Ovary (tissue), 9 donors: ENCODE measurements around the gene LARP4B. TPM values are rescaled to one million over a fixed set of nuclear protein-coding genes. Genes with fewer than 3 reads are reported as not detected.

Experiments
- DNase-seq, 5 donors: peaks; one replicate each; pipeline ENCODE4 v3.0.0-alpha.2; 2019 to 2020
- H3K27ac ChIP-seq, 2 donors: fragments of 200-600 bp; one replicate each; pipeline versions ENCODE4 v1.5.1 to v1.8.0; 2019 to 2022
- H3K27me3 ChIP-seq: fragments of 200-600 bp; one replicate; pipeline ENCODE4 v1.8.0; 2022
- H3K36me3 ChIP-seq: fragments of 200-600 bp; sonication (generic); one replicate; pipeline ENCODE4 v1.5.1; 2019
- H3K4me1 ChIP-seq: one replicate; pipeline ENCODE4 v1.8.1; 2013; ENCODE audit warnings: mild to moderate bottlenecking, moderate library complexity; ENCODE audit not compliant: insufficient read depth
- H3K4me3 ChIP-seq: fragments of 200-600 bp; sonication (generic); one replicate; pipeline ENCODE4 v1.5.1; 2017
- H3K9me3 ChIP-seq, 2 donors: fragments of 200-600 bp in 1 of 2; sonication (generic) in 1 of 2; one replicate each; pipeline versions ENCODE4 v1.5.1 to v1.8.1; 2013 to 2019; ENCODE audit warnings: mild to moderate bottlenecking in 1 of 2, moderate library complexity in 1 of 2
- CTCF ChIP-seq, 3 donors: fragments of 450-650 bp in 2 of 3; fragments of 200-600 bp in 1 of 3; IDR thresholded peaks; one replicate each; pipeline versions ENCODE4 v1.5.1 to v1.8.0; 2016 to 2022; ENCODE audit warnings: antibody characterized with exemption in 3 of 3, mild to moderate bottlenecking in 1 of 3
- EP300 ChIP-seq: sonication (generic); formaldehyde crosslinking; IDR thresholded peaks from one replicate; pipeline ENCODE4 v1.6.1; 2017; ENCODE audit warnings: antibody characterized with exemption
- POLR2A ChIP-seq: fragments of 450-650 bp; IDR thresholded peaks from one replicate; pipeline ENCODE4 v1.6.1; 2017; ENCODE audit warnings: antibody characterized with exemption, mild to moderate bottlenecking, moderate library complexity
- WGBS, 3 donors: extraction: QIAGEN DNeasy Blood & Tissue Kit in 1 of 3; methylation state at CpG; one replicate each; pipeline versions ENCODE4 v1.1.5 to v1.1.7; 2013 to 2017; 5-methylcytosine and 5-hydroxymethylcytosine counted together
- intact Hi-C, 4 donors: fragments of 100-400 bp; cut with DNase I; formaldehyde crosslinking; loops; one replicate each; pipeline versions ENCODE4 v1.11.0 to v1.15.1; 2022 to 2023
- polyA plus RNA-seq, 2 donors: library from polyadenylated mRNA; stranded (reverse); fragments of 200-250 nt in 1 of 2; fragments of 350-450 nt in 1 of 2; fragmentation: Illumina TruSeq in 1 of 2; extraction: RNeasy Lipid Tissue Mini Kit (QIAGEN cat#74804) in 1 of 2; gene quantifications; one replicate each; pipeline ENCODE4 v1.2.3, GENCODE V29; 2013 to 2014
- total RNA-seq, 7 donors: library from RNA; depleted of rRNA in 2 of 7; stranded (reverse); fragments of >200 nt in 2 of 7; fragmentation: NEBNext Ultra II Directional in 3 of 7; extraction: Animal tissue kit (Norgen Biotek cat#: 25700) in 3 of 7; gene quantifications; one replicate each; pipeline versions ENCODE4 v1.1.0 to v1.2.4, GENCODE V29; 2016 to 2023
- donor health status: DM: no; HTN: no; CAD: no; lungs with moderate emphysema.
- donor health status: DM: no; HTN: no; CAD: no.
- donor health status: Bipolar disorder and iron deficiency.
- donor health status: DM: yes; HTN: yes; CAD: no.
- donor health status: DM: no; HTN: no; CAD: no.
- donor health status: DM: yes; HTN: yes; CAD: no.

LARP4B gene
- total and polyA plus RNA-seq, 9 donors, result 14.4 to 77.8 (median 54.4) TPM

GRCh38 chr10:968546-969199 is 37.2 kb upstream of the LARP4B start:
- Histone ChIP-seq H3K4me3 (no peak overlapping the region), H3K27me3 (no peaks in the 10 kb centered on the region), H3K36me3 (no peaks in the 10 kb centered on the region), H3K4me1 (peaks cover 6% of the 10 kb centered on the region), H3K27ac (no peak overlapping the region), H3K9me3 (no peaks in the 10 kb centered on the region)
- TF ChIP-seq CTCF (IDR thresholded peaks at IDR 0.05) (no peak), EP300 (no peak), POLR2A (no peak)
- WGBS, 3 donors, result 81 to 86% (median 85%) methylated on average over 17 of the region's 17 CpGs
- intact Hi-C loops, result no loop called here
- DNase-seq, result no peak

- no peak for DNase-seq
- Histone ChIP-seq H3K36me3 (no peaks in the 10 kb centered on the region), H3K27me3 (no peaks in the 10 kb centered on the region), H3K4me1 (peaks cover 6% of the 10 kb centered on the region), H3K9me3 (no peaks in the 10 kb centered on the region), H3K27ac (no peak overlapping the region), H3K4me3 (no peak overlapping the region)
- 83 to 87% (median 86%) methylated on average over 20 of the region's 20 CpGs for WGBS, 3 donors
- intact Hi-C loops, result no loop called here
- TF ChIP-seq POLR2A (no peak), EP300 (no peak), CTCF (IDR thresholded peaks at IDR 0.05) (no peak)
Measured at GRCh38 chr10:966466-967235, 35.1 kb upstream of the LARP4B start.

- no peak for DNase-seq
- Histone ChIP-seq H3K9me3 (no peaks in the 10 kb centered on the region), H3K36me3 (no peaks in the 10 kb centered on the region), H3K4me3 (no peak overlapping the region), H3K27ac (no peak overlapping the region), H3K4me1 (peaks cover 2% of the 10 kb centered on the region), H3K27me3 (no peaks in the 10 kb centered on the region)
- 56 to 75% (median 74%) methylated on average over 19 to 20 of the region's 20 CpGs for WGBS, 3 donors
- intact Hi-C loops, result no loop called here
- TF ChIP-seq CTCF (IDR thresholded peaks at IDR 0.05) (no peak), EP300 (no peak), POLR2A (no peak)
Measured at GRCh38 chr10:964988-965417, 33.5 kb upstream of the LARP4B start.

GRCh38 chr10:964321-964987 is 32.9 kb upstream of the LARP4B start:
- Histone ChIP-seq H3K4me3 (no peak overlapping the region), H3K27ac (no peak overlapping the region), H3K4me1 (no peaks in the 10 kb centered on the region), H3K36me3 (no peaks in the 10 kb centered on the region), H3K9me3 (no peaks in the 10 kb centered on the region), H3K27me3 (no peaks in the 10 kb centered on the region)
- TF ChIP-seq POLR2A (no peak), EP300 (no peak), CTCF (IDR thresholded peaks at IDR 0.05) (no peak)
- intact Hi-C loops, result no loop called here
- DNase-seq, result no peak
- 61 to 63% (median 61%) methylated on average over 15 of the region's 15 CpGs for WGBS, 3 donors
